Smooth muscle cell (in vitro differentiated cells): Measurements from ENCODE around the gene PACSIN2. TPM values are rescaled to one million over a fixed set of nuclear protein-coding genes. Genes with fewer than 3 reads are reported as not detected.
A peak's percentile ranks its signal among the peaks of the same experiment; 100 is the strongest.

Experiments
- DNase-seq: peaks from one replicate; lab custom pipeline; 2025; ENCODE audit not compliant: unreplicated experiment; lab: John Stamatoyannopoulos, UW
- H2AFZ ChIP-seq: fragments of 200-600 bp; sonication (generic); 2 replicates; pipeline ENCODE4 v1.6.0; 2016; ENCODE audit warnings: antibody characterized with exemption, low read depth, mild to moderate bottlenecking
- H3F3A ChIP-seq: fragments of 200-600 bp; sonication (generic); 2 replicates; pipeline ENCODE4 v1.6.0; 2017; ENCODE audit warnings: antibody characterized with exemption, low read depth
- H3K27ac ChIP-seq: fragments of 200-600 bp; sonication (generic); 2 replicates; pipeline ENCODE4 v1.5.1; 2016; ENCODE audit warnings: low read depth, mild to moderate bottlenecking
- H3K27me3 ChIP-seq: fragments of 200-600 bp; sonication (generic); 2 replicates; pipeline ENCODE4 v1.6.1; 2016; ENCODE audit warnings: low read depth, mild to moderate bottlenecking
- H3K36me3 ChIP-seq: fragments of 200-600 bp; sonication (generic); 2 replicates; pipeline ENCODE4 v1.5.1; 2016; ENCODE audit warnings: low read depth
- H3K4me1 ChIP-seq: fragments of 200-600 bp; sonication (generic); 2 replicates; pipeline ENCODE4 v1.5.1; 2016; ENCODE audit warnings: low read depth
- H3K4me2 ChIP-seq: fragments of 200-600 bp; sonication (generic); 2 replicates; pipeline ENCODE4 v1.6.0; 2016; ENCODE audit warnings: mild to moderate bottlenecking
- H3K4me3 ChIP-seq: fragments of 200-600 bp; sonication (generic); 2 replicates; pipeline ENCODE4 v1.5.1; 2016; ENCODE audit warnings: mild to moderate bottlenecking
- H3K79me2 ChIP-seq: fragments of 200-600 bp; sonication (generic); 2 replicates; pipeline ENCODE4 v1.6.0; 2016; ENCODE audit warnings: low read depth, mild to moderate bottlenecking
- H3K9ac ChIP-seq: fragments of 200-600 bp; sonication (generic); 2 replicates; pipeline ENCODE4 v1.6.0; 2016; ENCODE audit warnings: low read depth
- H3K9me3 ChIP-seq: fragments of 200-600 bp; sonication (generic); replicated peaks from 2 replicates; pipeline ENCODE4 v1.5.1; 2016; ENCODE audit warnings: low read depth
- H4K20me1 ChIP-seq: fragments of 200-600 bp; sonication (generic); 2 replicates; pipeline ENCODE4 v1.6.0; 2016; ENCODE audit warnings: low read depth
- WGBS: methylation state at CpG from one replicate; pipeline ENCODE4 v1.1.7; 2016; ENCODE audit warnings: low lambda C conversion rate; 5-methylcytosine and 5-hydroxymethylcytosine counted together
- polyA plus RNA-seq: library from polyadenylated mRNA; unstranded; fragments of >200 nt; fragmentation: Nextera tagmentation; extraction: Ambion mirVana; gene quantifications from 2 replicates; pipeline ENCODE4 v1.2.1, GENCODE V29; 2016
- total RNA-seq: library from RNA; depleted of rRNA; stranded (reverse); fragments of >200 nt; gene quantifications from 2 replicates; pipeline ENCODE4 v1.2.3, GENCODE V29; 2014
- TF ChIP-seq, protein P1 (sequence below): fragments of 200-600 bp; sonication (generic); IDR thresholded peaks from 2 replicates; pipeline ENCODE4 v1.5.1; 2017; ENCODE audit warnings: borderline replicate concordance, mild to moderate bottlenecking, antibody characterized with exemption; ENCODE audit not compliant: insufficient read depth, poor library complexity, severe bottlenecking

The PACSIN2 gene
- total and polyA plus RNA-seq, 2 experiments from 2014 or later = 34.7 to 41.1 TPM

DNA sequence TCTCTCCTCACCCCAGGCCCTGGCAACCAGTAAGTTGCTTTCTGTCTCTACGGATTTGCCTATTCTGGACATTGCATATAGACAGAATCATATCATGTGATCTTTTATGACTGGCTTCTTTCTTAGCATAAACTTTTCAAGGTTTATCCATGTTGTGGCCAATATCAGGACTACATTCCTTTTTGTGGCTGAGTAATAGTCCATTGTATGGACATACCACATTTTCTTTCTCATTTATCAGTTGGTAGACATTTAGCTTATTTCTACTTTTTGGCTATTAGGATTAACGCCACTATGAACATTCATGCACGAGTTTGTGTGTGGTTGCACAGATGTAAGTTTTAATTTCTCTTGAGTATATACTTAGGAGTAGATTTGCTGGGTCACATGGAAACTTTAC is 193.6 kb downstream of the PACSIN2 start:
- Histone ChIP-seq H3K4me1 (no peaks in the 10 kb centered on the region), H3K4me2 (no peak overlapping the region), H3K27me3 (no peaks in the 10 kb centered on the region), H3K9ac (no peak overlapping the region), H2AFZ (no peak overlapping the region), H3K9me3 (no peaks in the 10 kb centered on the region), H3K27ac (no peak overlapping the region), H4K20me1 (peaks cover 24% of the 10 kb centered on the region), H3K36me3 (peaks cover 55% of the 10 kb centered on the region), H3F3A (peaks cover 5% of the 10 kb centered on the region), H3K79me2 (peaks cover 9% of the 10 kb centered on the region), H3K4me3 (no peak overlapping the region)
- no peak for DNase-seq
- 93% methylated on average over 3 of the region's 3 CpGs for WGBS
- TF ChIP-seq, protein P1, sequence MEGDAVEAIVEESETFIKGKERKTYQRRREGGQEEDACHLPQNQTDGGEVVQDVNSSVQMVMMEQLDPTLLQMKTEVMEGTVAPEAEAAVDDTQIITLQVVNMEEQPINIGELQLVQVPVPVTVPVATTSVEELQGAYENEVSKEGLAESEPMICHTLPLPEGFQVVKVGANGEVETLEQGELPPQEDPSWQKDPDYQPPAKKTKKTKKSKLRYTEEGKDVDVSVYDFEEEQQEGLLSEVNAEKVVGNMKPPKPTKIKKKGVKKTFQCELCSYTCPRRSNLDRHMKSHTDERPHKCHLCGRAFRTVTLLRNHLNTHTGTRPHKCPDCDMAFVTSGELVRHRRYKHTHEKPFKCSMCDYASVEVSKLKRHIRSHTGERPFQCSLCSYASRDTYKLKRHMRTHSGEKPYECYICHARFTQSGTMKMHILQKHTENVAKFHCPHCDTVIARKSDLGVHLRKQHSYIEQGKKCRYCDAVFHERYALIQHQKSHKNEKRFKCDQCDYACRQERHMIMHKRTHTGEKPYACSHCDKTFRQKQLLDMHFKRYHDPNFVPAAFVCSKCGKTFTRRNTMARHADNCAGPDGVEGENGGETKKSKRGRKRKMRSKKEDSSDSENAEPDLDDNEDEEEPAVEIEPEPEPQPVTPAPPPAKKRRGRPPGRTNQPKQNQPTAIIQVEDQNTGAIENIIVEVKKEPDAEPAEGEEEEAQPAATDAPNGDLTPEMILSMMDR = no peak

DNA sequence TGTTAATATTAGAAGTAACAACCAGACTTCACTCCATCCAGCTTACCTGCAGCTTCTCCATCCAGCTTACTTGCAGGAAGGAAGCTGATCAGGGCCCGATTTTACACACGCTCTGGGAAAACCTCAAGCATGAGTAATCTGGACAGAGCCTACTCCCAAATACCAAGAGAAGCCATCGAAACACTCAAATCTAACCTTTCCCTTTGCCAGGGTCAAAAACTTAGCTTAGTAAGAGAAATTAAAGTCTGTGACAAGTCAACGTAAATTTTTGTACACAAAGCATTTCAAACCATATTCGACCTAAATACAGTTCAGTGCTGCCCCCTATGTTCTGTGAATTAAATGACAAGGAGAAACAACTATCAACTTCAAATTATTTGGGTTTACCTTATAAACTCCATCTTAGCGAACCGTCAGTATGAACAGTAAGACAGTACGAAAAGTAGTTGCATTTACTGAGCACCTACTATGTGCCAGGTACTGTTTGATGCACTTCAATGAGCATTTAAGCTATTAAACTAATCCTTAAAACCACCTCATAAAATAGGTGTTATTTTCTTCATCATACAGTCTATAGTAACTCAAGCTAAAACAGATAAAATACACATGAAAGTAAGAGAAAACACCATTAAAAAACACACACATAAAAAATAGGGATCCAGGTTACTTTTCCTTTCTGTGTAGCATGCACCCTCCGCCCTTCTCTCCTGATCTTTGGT is 194.7 kb downstream of the PACSIN2 start:
- H3K36me3 ChIP-seq = peaks cover 49% of the 10 kb centered on the region
- H3K27me3 ChIP-seq = no peaks in the 10 kb centered on the region
- no peaks in the 10 kb centered on the region for H3K4me1 ChIP-seq
- H3K27ac ChIP-seq = no peak overlapping the region
- no peak overlapping the region for H2AFZ ChIP-seq
- H3K79me2 ChIP-seq = peaks cover 9% of the 10 kb centered on the region
- no peak overlapping the region for H3K9ac ChIP-seq
- peaks cover 5% of the 10 kb centered on the region for H3F3A ChIP-seq
- H3K4me2 ChIP-seq = no peak overlapping the region
- peaks cover 28% of the 10 kb centered on the region for H4K20me1 ChIP-seq
- no peaks in the 10 kb centered on the region for H3K9me3 ChIP-seq
- 64% methylated on average over 9 of the region's 9 CpGs for WGBS
- H3K4me3 ChIP-seq = no peak overlapping the region
- DNase-seq = no peak
- TF ChIP-seq, protein P1 = peak; percentile 54

Other genes starting within 250 kb of the PACSIN2 start
- gene ARFGAP3, start 157.9 kb downstream of the PACSIN2 start, total RNA-seq = 89.9 and 120 TPM in 2 replicates
- 68.4 and 69.2 TPM in 2 replicates for gene ARFGAP3, start 157.9 kb downstream of the PACSIN2 start, polyA plus RNA-seq
- 12.7 and 16.2 TPM in 2 replicates for gene TTLL1, start 74.2 kb upstream of the PACSIN2 start, total RNA-seq
- 14.6 and 17.7 TPM in 2 replicates for gene TTLL1, start 74.2 kb upstream of the PACSIN2 start, polyA plus RNA-seq
- gene BIK, start 95.6 kb upstream of the PACSIN2 start, total RNA-seq = 2.7 and 3.9 TPM in 2 replicates
- 1.9 and 6.1 TPM in 2 replicates for gene BIK, start 95.6 kb upstream of the PACSIN2 start, polyA plus RNA-seq
- 8.2 and 9.3 TPM in 2 replicates for gene MCAT, start 128.2 kb upstream of the PACSIN2 start, total RNA-seq
- gene MCAT, start 128.2 kb upstream of the PACSIN2 start, polyA plus RNA-seq = 15.3 and 16.1 TPM in 2 replicates
- gene TSPO, start 136.4 kb upstream of the PACSIN2 start, total RNA-seq = 154 and 170 TPM in 2 replicates
- 234 and 251 TPM in 2 replicates for gene TSPO, start 136.4 kb upstream of the PACSIN2 start, polyA plus RNA-seq
- gene TTLL12, start 172.0 kb upstream of the PACSIN2 start, total RNA-seq = 19.1 and 23.5 TPM in 2 replicates
- gene TTLL12, start 172.0 kb upstream of the PACSIN2 start, polyA plus RNA-seq = 31.6 and 39.1 TPM in 2 replicates